ENCODE measurements around the gene PRPS1.

- no peak for TF ChIP-seq POLR2AphosphoS5 (IDR thresholded peaks at IDR 0.05)
- TF ChIP-seq, protein P1, sequence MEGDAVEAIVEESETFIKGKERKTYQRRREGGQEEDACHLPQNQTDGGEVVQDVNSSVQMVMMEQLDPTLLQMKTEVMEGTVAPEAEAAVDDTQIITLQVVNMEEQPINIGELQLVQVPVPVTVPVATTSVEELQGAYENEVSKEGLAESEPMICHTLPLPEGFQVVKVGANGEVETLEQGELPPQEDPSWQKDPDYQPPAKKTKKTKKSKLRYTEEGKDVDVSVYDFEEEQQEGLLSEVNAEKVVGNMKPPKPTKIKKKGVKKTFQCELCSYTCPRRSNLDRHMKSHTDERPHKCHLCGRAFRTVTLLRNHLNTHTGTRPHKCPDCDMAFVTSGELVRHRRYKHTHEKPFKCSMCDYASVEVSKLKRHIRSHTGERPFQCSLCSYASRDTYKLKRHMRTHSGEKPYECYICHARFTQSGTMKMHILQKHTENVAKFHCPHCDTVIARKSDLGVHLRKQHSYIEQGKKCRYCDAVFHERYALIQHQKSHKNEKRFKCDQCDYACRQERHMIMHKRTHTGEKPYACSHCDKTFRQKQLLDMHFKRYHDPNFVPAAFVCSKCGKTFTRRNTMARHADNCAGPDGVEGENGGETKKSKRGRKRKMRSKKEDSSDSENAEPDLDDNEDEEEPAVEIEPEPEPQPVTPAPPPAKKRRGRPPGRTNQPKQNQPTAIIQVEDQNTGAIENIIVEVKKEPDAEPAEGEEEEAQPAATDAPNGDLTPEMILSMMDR (IDR thresholded peaks at IDR 0.05) = no peak
Observed at GRCh38 chrX:107686026-107686425, 57.7 kb downstream of the PRPS1 start.

Measured in prostate gland (tissue), 2 donors.